HEK293 (cell line): ENCODE measurements around the gene ZCCHC14.
"Not testable (repeated sequence)": the region's sequence is repeated elsewhere in the genome, so short reads cannot be mapped to it uniquely, and the experiment has no call there.

ENCODE experiments used
- CTCF ChIA-PET: fragments of 350-600 bp; formaldehyde crosslinking; extraction: SDS; loops from one replicate; lab custom pipeline; 2021; ENCODE audit warnings: antibody characterized with exemption; lab: Yijun Ruan, JAX
- POLR2A ChIA-PET: fragments of 300-600 bp; formaldehyde crosslinking; extraction: SDS; loops from one replicate; lab custom pipeline; 2020; ENCODE audit warnings: antibody characterized with exemption, inconsistent platforms; lab: Yijun Ruan, JAX
- H3K27ac ChIP-seq: fragments of 200-500 bp; sonication (Bioruptor generic); 2 replicates; pipeline ENCODE4 v1.5.1; 2014; ENCODE audit warnings: low read depth, low read length, control low read depth, inconsistent platforms; ENCODE audit errors: extremely low read depth
- H3K36me3 ChIP-seq, 2 experiments: fragments of 200-500 bp in 1 of 2; sonication (Bioruptor generic) in 1 of 2; 1 replicate in 1 of 2; 2 replicates in 1 of 2; pipeline ENCODE4 v1.5.1; 2014 to 2017; ENCODE audit warnings: inconsistent platforms in 2 of 2, low read length in 2 of 2; ENCODE audit not compliant: control insufficient read depth in 2 of 2, insufficient read depth in 1 of 2
- H3K4me1 ChIP-seq: fragments of 200-500 bp; sonication (Bioruptor generic); 2 replicates; pipeline ENCODE4 v1.5.1; 2014; ENCODE audit warnings: mild to moderate bottlenecking, low read length, inconsistent platforms; ENCODE audit not compliant: control insufficient read depth, insufficient read depth
- H3K4me3 ChIP-seq: 2 replicates; pipeline ENCODE4 v1.5.1; 2011; ENCODE audit warnings: low read depth, mild to moderate bottlenecking, control low read depth, low read length, moderate library complexity
- H3K9me3 ChIP-seq: fragments of 200-500 bp; sonication (Bioruptor generic); 2 replicates; pipeline ENCODE4 v1.5.1; 2014; ENCODE audit warnings: low read depth, low read length, inconsistent platforms; ENCODE audit not compliant: control insufficient read depth, insufficient read depth
- ATF2 ChIP-seq: fragments of 450-650 bp; formaldehyde crosslinking; IDR thresholded peaks from 2 replicates; pipeline ENCODE4 v1.5.1; 2016; ENCODE audit warnings: missing biosample characterization, missing genetic modification characterization, low read depth
- GFI1B ChIP-seq: fragments of 450-650 bp; formaldehyde crosslinking; IDR thresholded peaks from 2 replicates; pipeline ENCODE4 v1.5.1; 2016; ENCODE audit warnings: missing biosample characterization, missing genetic modification characterization
- GLI2 ChIP-seq: fragments of 450-650 bp; formaldehyde crosslinking; IDR thresholded peaks from 2 replicates; pipeline ENCODE4; 2017; ENCODE audit warnings: missing biosample characterization, missing genetic modification characterization, low read depth, borderline replicate concordance
- GLI4 ChIP-seq: fragments of 450-650 bp; formaldehyde crosslinking; IDR thresholded peaks from 2 replicates; pipeline ENCODE4 v1.5.1; 2016; ENCODE audit warnings: missing biosample characterization, missing genetic modification characterization
- KLF16 ChIP-seq: fragments of 450-650 bp; formaldehyde crosslinking; IDR thresholded peaks from 2 replicates; pipeline ENCODE4 v1.5.1; 2017; ENCODE audit warnings: missing biosample characterization, missing genetic modification characterization
- SETDB1 ChIP-seq: IDR thresholded peaks from one replicate; pipeline ENCODE4 v1.6.1; 2017; ENCODE audit warnings: mild to moderate bottlenecking, low read length, moderate library complexity, mixed read lengths; ENCODE audit not compliant: insufficient read length
- TRIM28 ChIP-seq: IDR thresholded peaks from 2 replicates; pipeline ENCODE4 v1.6.1; 2011; ENCODE audit warnings: low read length, control low read depth, borderline replicate concordance
- ZBTB1 ChIP-seq: fragments of 450-650 bp; formaldehyde crosslinking; IDR thresholded peaks from 2 replicates; pipeline ENCODE4 v1.5.1; 2016; ENCODE audit warnings: missing biosample characterization, missing genetic modification characterization
- ZBTB21 ChIP-seq: fragments of 450-650 bp; formaldehyde crosslinking; IDR thresholded peaks from 2 replicates; pipeline ENCODE4 v1.5.1; 2017; ENCODE audit warnings: missing biosample characterization, missing genetic modification characterization
- ZBTB48 ChIP-seq: fragments of 450-650 bp; formaldehyde crosslinking; IDR thresholded peaks from 2 replicates; pipeline ENCODE4 v1.5.1; 2016; ENCODE audit warnings: missing biosample characterization, missing genetic modification characterization
- ZFHX2 ChIP-seq: fragments of 450-650 bp; formaldehyde crosslinking; conservative IDR thresholded peaks from 2 replicates; pipeline ENCODE4 v1.5.1; 2016; ENCODE audit warnings: missing biosample characterization, missing genetic modification characterization
- ZNF114 ChIP-seq: fragments of 450-650 bp; formaldehyde crosslinking; IDR thresholded peaks from 2 replicates; pipeline ENCODE4 v1.5.0; 2017; ENCODE audit warnings: missing biosample characterization, missing genetic modification characterization
- ZNF121 ChIP-seq: fragments of 450-650 bp; formaldehyde crosslinking; IDR thresholded peaks from 2 replicates; pipeline ENCODE4 v1.5.1; 2016; ENCODE audit warnings: missing biosample characterization, missing genetic modification characterization
- ZNF223 ChIP-seq: fragments of 450-650 bp; formaldehyde crosslinking; IDR thresholded peaks from 2 replicates; pipeline ENCODE4 v1.5.1; 2016; ENCODE audit warnings: missing biosample characterization, missing genetic modification characterization
- ZNF302 ChIP-seq: fragments of 450-650 bp; formaldehyde crosslinking; IDR thresholded peaks from 2 replicates; pipeline ENCODE4 v1.5.1; 2016; ENCODE audit warnings: missing biosample characterization, missing genetic modification characterization, low read depth
- ZNF366 ChIP-seq: fragments of 450-650 bp; formaldehyde crosslinking; conservative IDR thresholded peaks from 2 replicates; pipeline ENCODE4 v1.5.1; 2016; ENCODE audit warnings: missing biosample characterization, missing genetic modification characterization
- ZNF501 ChIP-seq: fragments of 450-650 bp; formaldehyde crosslinking; IDR thresholded peaks from 2 replicates; pipeline ENCODE4 v1.5.1; 2016; ENCODE audit warnings: missing biosample characterization, missing genetic modification characterization
- ZNF585B ChIP-seq: fragments of 450-650 bp; formaldehyde crosslinking; IDR thresholded peaks from 2 replicates; pipeline ENCODE4 v1.5.1; 2016; ENCODE audit warnings: missing biosample characterization, missing genetic modification characterization
- ZNF639 ChIP-seq: fragments of 450-650 bp; formaldehyde crosslinking; IDR thresholded peaks from 2 replicates; pipeline ENCODE4 v1.5.1; 2016; ENCODE audit warnings: missing biosample characterization, missing genetic modification characterization
- ZNF658 ChIP-seq: fragments of 450-650 bp; formaldehyde crosslinking; IDR thresholded peaks from 2 replicates; pipeline ENCODE4; 2016; ENCODE audit warnings: missing biosample characterization, missing genetic modification characterization
- ZNF664 ChIP-seq: fragments of 450-650 bp; formaldehyde crosslinking; IDR thresholded peaks from 2 replicates; pipeline ENCODE4 v1.5.1; 2016; ENCODE audit warnings: missing biosample characterization, missing genetic modification characterization
- ZNF677 ChIP-seq: fragments of 450-650 bp; IDR thresholded peaks from 2 replicates; pipeline ENCODE4 v1.5.0; 2018; ENCODE audit warnings: missing biosample characterization, mild to moderate bottlenecking, missing genetic modification characterization, moderate library complexity
- ZSCAN30 ChIP-seq: fragments of 450-650 bp; IDR thresholded peaks from 2 replicates; pipeline ENCODE4 v1.5.1; 2018; ENCODE audit warnings: missing biosample characterization, mild to moderate bottlenecking, missing genetic modification characterization, moderate library complexity
- TF ChIP-seq, protein P1 (sequence below): fragments of 450-650 bp; formaldehyde crosslinking; IDR thresholded peaks from 2 replicates; pipeline ENCODE4 v1.5.1; 2016; ENCODE audit warnings: missing biosample characterization, missing genetic modification characterization

ZCCHC14 gene

DNA sequence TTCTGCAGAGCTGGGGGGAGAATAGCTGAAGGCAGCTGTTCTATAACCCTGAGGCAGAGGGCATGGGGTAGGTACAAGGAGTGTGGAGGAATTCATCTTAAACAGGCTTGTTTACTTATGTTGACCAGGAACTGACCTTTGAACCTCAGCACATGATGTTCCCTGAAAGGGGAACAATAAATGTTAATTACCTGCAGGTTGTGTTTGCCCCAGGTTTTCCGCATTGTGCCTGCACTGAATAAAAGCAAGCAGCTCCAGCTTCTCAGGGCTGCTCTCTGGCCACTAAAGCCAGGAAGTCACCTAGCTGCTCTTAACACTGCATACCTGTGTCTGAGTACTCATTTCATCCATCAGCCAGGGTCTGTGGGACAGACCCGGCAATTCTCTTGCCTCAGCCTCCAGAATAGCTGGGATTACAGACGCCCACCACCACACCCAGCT is 113.5 kb downstream of the ZCCHC14 start:
- H3K27ac ChIP-seq, CTCF ChIA-PET, H3K9me3 ChIP-seq, H3K4me1 ChIP-seq, H3K36me3 ChIP-seq, POLR2A ChIA-PET, H3K4me3 ChIP-seq: not testable (repeated sequence)
- TF ChIP-seq SETDB1 (peak; percentile 30), TRIM28 (peak; percentile 53; the same call in 1 of the 2 replicates)

- H3K36me3 ChIP-seq, result peaks cover 5% of the 10 kb centered on the region in 2 experiments; a peak in 2 of 3 replicates
- H3K4me3 ChIP-seq, result no peak overlapping the region
- ChIA-PET CTCF (no interaction called here), POLR2A (no interaction called here)
- no peak overlapping the region for H3K27ac ChIP-seq
- no peak for TF ChIP-seq ZNF366 (tag by site-specific recombination)
- TF ChIP-seq ZSCAN30, result no peak
- TF ChIP-seq ZFHX2 (tag by site-specific recombination), result no peak
- no peak for TF ChIP-seq ZNF585B (tag by site-specific recombination)
- no peaks in the 10 kb centered on the region for H3K9me3 ChIP-seq
- H3K4me1 ChIP-seq, result peaks cover 9% of the 10 kb centered on the region
Observed at GRCh38 chr16:87376660-87377059, 116.2 kb downstream of the ZCCHC14 start.

DNA sequence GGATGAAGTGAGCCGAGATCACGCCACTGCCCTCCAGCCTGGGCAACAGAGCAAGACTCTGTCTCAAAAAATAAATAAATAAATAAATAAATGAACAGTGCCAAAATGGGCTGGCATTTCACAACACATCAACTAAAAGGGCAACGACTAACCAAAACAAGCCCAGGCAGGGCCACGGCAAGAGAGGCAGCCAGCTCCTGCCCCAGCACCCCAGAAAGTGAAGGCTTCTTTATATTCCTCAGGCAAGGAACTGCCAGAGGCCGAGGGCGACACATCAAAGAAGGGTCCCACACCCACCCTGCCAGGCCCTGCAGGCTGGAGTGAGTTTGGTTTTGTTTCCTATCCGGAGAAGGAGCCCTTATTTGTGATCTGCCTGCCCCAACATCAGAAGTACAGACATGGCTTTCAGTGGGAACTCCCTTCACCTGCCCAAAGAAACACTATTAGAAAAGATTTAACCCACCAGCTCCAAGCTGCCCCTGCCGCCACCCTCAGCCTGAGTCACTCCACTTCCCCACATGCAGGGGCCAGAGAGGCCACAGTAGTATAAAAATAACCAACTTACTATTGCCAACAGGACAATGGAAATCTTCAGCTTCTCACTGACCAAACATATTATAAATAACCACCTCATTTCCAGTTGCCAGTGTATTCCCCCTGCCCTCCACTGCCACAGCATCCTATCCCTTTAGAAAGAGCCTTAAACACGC is 117.2 kb downstream of the ZCCHC14 start:
- CTCF ChIA-PET, result no interaction called here
- H3K9me3 ChIP-seq, result no peaks in the 10 kb centered on the region
- H3K27ac ChIP-seq, result 0 out of 2 replicates have a peak overlapping the region, but pooled peaks have one; percentile 9
- H3K36me3 ChIP-seq, result peaks cover 5% of the 10 kb centered on the region in 2 experiments; a peak in 2 of 3 replicates
- TF ChIP-seq GLI4 (tag by site-specific recombination) (no peak), ZNF223 (no peak), ZNF501 (tag by site-specific recombination) (no peak), ZNF114 (tag by site-specific recombination) (no peak), ZNF658 (tag by site-specific recombination) (no peak), ZNF121 (tag by site-specific recombination) (0 out of 2 replicates have a peak, but pooled peaks have one; percentile 15)
- TF ChIP-seq, all 188 proteins: peak for 1
- Histone ChIP-seq H3K4me1 (peaks cover under 1% of the 10 kb centered on the region), H3K4me3 (no peak overlapping the region)
- POLR2A ChIA-PET, result interaction anchor here (3.2 kb wide), 1 partner anchor 8 kb away, joined by 7 read pairs; the partner anchor contains the start of gene FBXO31

DNA sequence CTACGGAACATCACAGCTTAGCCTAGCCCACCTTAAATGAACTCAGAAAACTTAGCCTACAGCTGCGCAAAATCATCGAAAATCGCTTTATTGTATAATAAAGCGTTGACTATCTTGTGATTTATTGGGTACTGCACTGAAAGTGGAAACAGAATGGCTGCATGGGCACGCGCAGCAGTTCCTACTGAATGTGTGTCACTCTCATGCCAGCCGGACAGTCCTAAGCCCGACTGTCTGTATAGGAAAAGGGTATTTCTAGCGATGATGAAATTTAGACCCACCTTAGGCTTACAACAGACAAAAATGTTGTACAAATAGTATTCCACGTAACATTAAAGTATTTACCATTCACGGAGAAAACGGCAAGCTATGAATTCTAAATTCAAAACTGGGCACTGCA is 118.5 kb downstream of the ZCCHC14 start:
- Histone ChIP-seq H3K27ac (no peak overlapping the region), H3K4me1 (no peaks in the 10 kb centered on the region), H3K9me3 (no peaks in the 10 kb centered on the region), H3K36me3 (peaks cover 4 to 5% of the 10 kb centered on the region in 2 experiments; a peak in 2 of 3 replicates), H3K4me3 (no peak overlapping the region)
- ChIA-PET POLR2A (interaction anchor here (3.2 kb wide), 1 partner anchor 9 kb away, joined by 7 read pairs; the partner anchor contains the start of gene FBXO31), CTCF (no interaction called here)
- no peak for TF ChIP-seq ZBTB1 (tag by site-specific recombination)
- TF ChIP-seq GFI1B (tag by site-specific recombination), result no peak
- no peak for TF ChIP-seq ATF2 (tag by site-specific recombination)
- no peak for TF ChIP-seq ZBTB21 (tag by site-specific recombination)
- no peak for TF ChIP-seq ZBTB48 (tag by site-specific recombination)
- no peak for TF ChIP-seq KLF16
- no peak for TF ChIP-seq ZNF223
- no peak for TF ChIP-seq ZNF664 (tag by site-specific recombination)
- no peak for TF ChIP-seq ZNF677 (tag by site-specific recombination)
- TF ChIP-seq SETDB1, result no peak
- TF ChIP-seq, protein P1, sequence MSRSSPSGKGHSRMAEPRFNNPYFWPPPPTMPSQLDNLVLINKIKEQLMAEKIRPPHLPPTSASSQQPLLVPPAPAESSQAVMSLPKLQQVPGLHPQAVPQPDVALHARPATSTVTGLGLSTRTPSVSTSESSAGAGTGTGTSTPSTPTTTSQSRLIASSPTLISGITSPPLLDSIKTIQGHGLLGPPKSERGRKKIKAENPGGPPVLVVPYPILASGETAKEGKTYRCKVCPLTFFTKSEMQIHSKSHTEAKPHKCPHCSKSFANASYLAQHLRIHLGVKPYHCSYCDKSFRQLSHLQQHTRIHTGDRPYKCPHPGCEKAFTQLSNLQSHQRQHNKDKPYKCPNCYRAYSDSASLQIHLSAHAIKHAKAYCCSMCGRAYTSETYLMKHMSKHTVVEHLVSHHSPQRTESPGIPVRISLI (tag by site-specific recombination), result no peak
- no peak for TF ChIP-seq GLI2 (tag by site-specific recombination)
- no peak for TF ChIP-seq ZNF302 (tag by site-specific recombination)
- no peak for TF ChIP-seq ZNF639 (tag by site-specific recombination)
